Femur (tissue), 1 donor: ENCODE data around the gene ZDHHC7.
"Not testable (repeated sequence)": the region's sequence is repeated elsewhere in the genome, so short reads cannot be mapped to it uniquely, and the experiment has no call there.

Experiments
- DNase-seq: peaks from one replicate; pipeline ENCODE4 v3.0.0-alpha.2; 2017

The ZDHHC7 gene

GRCh38 chr16:84960942-84961341 is 50.4 kb downstream of the ZDHHC7 start:
- no peak for DNase-seq

GRCh38 chr16:84959784-84960417 is 51.4 kb downstream of the ZDHHC7 start:
- DNase-seq = no peak

GRCh38 chr16:84959045-84959576 is 52.2 kb downstream of the ZDHHC7 start:
- DNase-seq = no peak

GRCh38 chr16:84957792-84958191 is 53.5 kb downstream of the ZDHHC7 start:
- DNase-seq = no peak

- DNase-seq = no peak
Observed at GRCh38 chr16:84957192-84957591, 54.1 kb downstream of the ZDHHC7 start.

- DNase-seq = no peak
Observed at GRCh38 chr16:84955427-84955826, 55.9 kb downstream of the ZDHHC7 start.

- no peak for DNase-seq
Observed at GRCh38 chr16:84953190-84953746, 58.1 kb downstream of the ZDHHC7 start.

- DNase-seq = peak; percentile 85
Observed at GRCh38 chr16:84952335-84953189, 58.8 kb downstream of the ZDHHC7 start.

- no peak for DNase-seq
Observed at GRCh38 chr16:84950906-84951305, 60.4 kb downstream of the ZDHHC7 start.

- DNase-seq = no peak
Observed at GRCh38 chr16:84949772-84950436, 61.4 kb downstream of the ZDHHC7 start.

- no peak for DNase-seq
Observed at GRCh38 chr16:84948851-84949610, 62.3 kb downstream of the ZDHHC7 start.

- no peak for DNase-seq
Observed at GRCh38 chr16:84947996-84948850, 63.1 kb downstream of the ZDHHC7 start.

GRCh38 chr16:84947022-84947421 is 64.3 kb downstream of the ZDHHC7 start:
- DNase-seq = peak; percentile 46

GRCh38 chr16:84943620-84944019 is 67.7 kb downstream of the ZDHHC7 start:
- no peak for DNase-seq

GRCh38 chr16:84942786-84943185 is 68.5 kb downstream of the ZDHHC7 start:
- DNase-seq = no peak

- no peak for DNase-seq
Observed at GRCh38 chr16:84941921-84942320, 69.4 kb downstream of the ZDHHC7 start.

- no peak for DNase-seq
Observed at GRCh38 chr16:84940670-84941551, 70.4 kb downstream of the ZDHHC7 start.

- DNase-seq = not testable (repeated sequence)
Observed at GRCh38 chr16:84938616-84939015, 72.7 kb downstream of the ZDHHC7 start.

GRCh38 chr16:84937196-84938005 is 73.9 kb downstream of the ZDHHC7 start:
- DNase-seq = no peak
